Stimulated activated CD8-positive, alpha-beta memory T cell treated with anti-CD3 and anti-CD28 coated beads, Interleukin-7, amount 100 ng/mL, for 4 hours (primary cell): Measurements from ENCODE around the gene LARP4B.

Experiments
- DNase-seq, 2 donors: peaks; one replicate each; pipeline ENCODE4 v3.0.0-alpha.2; 2020; ENCODE audit warnings: low read depth in 2 of 2

LARP4B gene

DNA sequence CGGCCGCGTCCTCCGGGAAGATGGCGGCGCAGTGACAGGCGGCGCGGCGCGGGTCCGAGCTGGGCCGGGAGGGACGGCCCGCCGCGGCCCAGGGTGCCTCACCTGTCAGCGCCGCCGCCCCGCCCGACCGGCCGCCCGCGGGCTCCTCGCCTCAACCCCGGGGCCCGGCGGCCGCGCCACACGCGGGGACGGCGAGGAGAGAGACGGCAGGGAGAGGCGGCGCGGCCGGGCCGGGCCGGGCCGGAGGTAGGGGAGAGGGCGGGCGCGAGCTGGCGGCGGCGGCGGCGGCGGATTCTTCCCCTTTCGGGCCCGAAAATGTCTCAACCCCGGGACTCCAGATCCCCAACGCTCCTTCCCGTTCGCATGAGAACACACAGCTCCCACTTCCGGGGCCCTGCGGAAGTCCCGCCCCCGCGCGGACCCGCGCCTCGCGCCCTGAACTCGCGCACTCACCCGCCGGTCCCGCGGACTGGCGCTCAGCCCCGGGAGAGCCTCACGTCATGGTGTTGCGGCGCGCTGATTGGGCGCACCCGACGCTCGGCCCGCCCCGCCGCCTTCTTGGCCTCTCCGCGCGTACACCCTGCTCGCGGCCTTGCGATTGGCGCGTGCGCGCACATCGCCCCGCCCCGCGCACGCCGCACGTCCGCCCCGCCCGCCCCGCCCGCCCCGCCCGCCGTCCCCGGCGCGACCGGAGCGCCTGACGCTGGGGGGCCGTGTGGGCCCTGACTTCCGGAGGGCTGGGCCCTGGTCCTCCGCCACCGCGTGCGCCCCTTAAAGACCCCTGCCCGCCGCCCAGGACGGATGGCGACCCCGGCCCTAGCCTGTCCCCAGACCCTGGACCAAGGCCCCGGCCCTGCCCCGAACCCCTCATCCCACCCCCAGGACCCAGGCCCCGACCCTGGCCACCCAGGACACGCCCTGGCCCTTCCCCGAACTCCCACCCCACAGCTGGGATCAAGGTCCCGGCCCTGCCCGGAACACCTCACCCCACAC, at the start of gene LARP4B:
Gene LARP4B (minus strand): TSS at position 380 of the 993 bp plus-strand sequence. CDS start 45,984 bp downstream, outside the sequence.
- peak; percentile 89 to 97 for DNase-seq

DNA sequence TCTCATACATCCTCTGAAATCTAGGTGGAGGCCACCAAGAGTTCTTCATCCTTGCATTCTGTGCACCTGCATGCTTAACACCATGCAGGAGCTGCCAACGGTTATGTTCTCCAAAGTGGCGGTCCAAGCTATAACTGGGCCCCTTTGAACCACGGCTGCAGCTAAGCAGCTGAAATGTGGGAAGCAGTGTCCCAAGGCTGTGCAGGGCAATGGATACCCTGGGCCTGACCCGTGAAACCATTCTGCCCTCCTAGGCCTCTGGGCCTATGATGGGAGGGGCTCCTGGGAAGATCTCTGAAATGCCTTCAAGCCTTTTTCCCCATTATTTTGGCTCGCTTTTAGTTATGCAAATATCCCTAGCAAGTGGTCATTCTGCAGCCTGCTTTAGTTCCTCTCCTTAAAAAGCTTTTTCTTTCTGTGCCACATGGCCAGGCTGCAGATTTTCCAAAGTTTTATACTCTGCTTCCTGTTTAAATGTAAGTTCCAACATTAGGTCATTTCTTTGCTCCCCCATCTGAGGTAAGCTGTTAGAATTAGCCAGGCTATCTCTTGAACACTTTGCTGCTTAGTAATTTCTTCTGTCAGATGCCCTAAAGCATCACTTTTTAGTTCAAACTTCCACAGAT, 49.1 kb upstream of the LARP4B start:
- no peak for DNase-seq

DNA sequence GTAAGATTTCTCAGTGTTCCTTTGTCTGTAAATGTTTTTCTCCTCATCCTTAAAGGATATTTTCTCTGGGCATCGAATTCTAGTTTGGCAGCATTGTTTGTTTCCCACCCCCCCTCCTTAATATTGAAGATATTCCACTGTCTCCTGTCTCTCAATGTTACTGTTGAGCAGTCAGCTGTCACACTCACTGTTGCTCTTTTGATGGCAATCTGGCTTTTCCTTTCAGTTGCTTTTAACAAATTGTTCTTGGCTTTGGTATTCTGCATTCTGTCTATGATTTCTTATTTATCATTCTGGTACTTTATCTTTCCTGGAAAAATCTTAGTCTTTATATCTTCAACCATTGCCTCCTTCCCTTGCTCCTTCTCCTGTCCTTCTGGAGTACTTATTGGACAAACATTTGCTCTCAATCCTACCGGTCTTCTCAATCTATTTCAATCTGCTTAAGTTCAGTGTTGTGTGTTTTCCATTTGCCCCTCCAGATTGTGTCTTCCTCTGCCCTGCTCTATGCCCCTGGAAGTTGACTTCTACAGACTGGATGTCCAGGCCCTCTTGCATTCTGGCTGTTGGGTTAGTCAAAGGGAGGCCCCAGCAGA, 47.4 kb upstream of the LARP4B start:
- DNase-seq, result no peak

- DNase-seq, result no peak
Observed at GRCh38 chr10:976316-976715, 44.8 kb upstream of the LARP4B start.

GRCh38 chr10:974785-975074, 43.2 kb upstream of the LARP4B start:
- no peak for DNase-seq

GRCh38 chr10:974038-974784, 42.7 kb upstream of the LARP4B start:
- DNase-seq, result no peak

DNA sequence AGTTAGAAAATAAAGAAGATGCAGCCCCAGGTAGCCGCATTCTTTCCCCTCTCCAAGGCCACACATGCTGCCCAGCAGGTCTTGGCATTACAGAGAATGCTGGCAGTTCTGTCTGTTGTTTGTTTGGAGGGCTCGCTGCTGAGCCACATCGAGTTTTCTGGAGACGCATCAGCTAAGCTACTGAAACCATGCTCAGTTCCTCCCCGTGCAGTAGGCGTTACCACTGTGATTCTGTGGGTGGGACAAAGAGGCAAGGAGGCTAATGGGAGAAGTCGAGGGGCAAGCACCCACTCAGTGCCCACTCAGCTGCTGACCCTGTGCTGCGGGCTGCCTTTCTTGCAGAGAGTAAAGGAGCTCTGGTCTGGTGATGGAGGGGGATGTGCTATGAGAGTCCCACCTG, 41.3 kb upstream of the LARP4B start:
- DNase-seq, result no peak

GRCh38 chr10:971613-972012, 40.1 kb upstream of the LARP4B start:
- DNase-seq, result no peak

- DNase-seq, result no peak
Observed at GRCh38 chr10:971150-971542, 39.6 kb upstream of the LARP4B start.

DNA sequence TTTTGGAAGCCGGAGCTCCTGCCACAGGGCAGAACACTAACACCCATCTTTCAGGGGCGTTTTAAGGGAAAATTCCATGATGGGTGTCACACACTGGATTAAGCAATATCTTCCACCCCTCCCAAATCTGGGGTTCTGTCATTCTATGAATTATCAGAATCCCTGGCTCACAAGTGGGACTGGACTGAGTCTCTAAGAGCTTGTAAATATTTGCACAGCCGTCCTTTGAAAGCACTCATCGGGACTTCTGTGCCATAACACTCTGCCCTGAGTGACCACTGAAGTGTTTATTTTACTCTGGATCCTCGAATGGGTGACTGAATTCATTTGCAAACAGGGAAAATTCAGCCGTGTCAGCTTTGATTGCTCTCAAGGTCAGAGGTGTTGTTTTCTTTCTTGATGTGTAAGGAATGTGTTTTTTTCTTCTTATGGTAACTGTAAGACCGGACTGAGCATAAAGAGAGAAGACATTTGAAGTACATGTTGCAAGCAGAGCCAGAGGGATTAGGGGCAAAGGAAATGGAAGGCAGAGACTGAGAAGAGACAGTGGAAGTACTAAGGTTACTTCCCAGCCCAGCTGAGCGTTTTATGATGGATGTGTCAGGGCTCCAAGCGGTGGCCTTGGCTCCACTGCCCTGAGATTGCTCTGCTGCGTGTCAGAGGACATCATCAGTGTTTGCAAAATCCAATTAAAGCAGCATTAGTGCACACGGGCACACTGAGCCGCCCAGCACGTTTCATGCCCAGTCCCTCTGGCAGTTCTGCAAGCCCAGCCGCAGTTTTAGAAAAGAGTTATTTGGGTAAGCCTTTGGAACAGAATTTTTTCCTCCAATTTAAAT, 39.0 kb upstream of the LARP4B start:
- DNase-seq, result no peak

- DNase-seq, result no peak
Observed at GRCh38 chr10:969473-970150, 38.1 kb upstream of the LARP4B start.

DNA sequence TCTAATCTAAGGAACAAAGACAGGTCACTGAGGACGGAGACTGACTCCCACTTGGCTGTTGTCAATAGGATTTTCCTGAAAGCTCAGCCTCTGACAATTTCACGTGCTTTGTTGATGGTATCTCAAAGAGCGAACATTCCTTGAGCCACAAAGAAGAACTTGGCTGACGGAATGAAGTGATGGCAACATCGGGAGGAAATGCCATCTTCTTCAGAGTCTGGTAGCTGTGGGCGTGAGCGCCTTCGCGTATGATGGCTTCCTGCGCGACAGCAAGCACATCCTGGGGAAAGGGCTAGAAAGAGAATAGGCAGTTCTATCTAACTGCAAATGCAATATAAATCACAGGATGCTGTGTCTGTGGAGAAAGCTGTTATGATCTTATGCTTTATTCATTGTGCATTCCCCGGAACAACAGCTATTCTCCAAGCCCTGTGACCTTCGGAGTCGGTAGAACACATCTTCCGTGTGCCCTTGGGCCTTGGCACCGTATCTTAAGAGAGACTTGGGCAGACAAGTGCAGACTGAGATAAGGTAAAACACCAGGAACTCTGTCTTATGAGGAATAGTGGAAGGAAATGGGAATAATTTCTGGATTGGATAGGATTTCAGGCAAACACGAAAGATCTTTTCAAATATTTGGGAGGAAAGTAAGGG, 37.2 kb upstream of the LARP4B start:
- no peak for DNase-seq

- DNase-seq, result no peak
Observed at GRCh38 chr10:966466-967235, 35.1 kb upstream of the LARP4B start.

DNA sequence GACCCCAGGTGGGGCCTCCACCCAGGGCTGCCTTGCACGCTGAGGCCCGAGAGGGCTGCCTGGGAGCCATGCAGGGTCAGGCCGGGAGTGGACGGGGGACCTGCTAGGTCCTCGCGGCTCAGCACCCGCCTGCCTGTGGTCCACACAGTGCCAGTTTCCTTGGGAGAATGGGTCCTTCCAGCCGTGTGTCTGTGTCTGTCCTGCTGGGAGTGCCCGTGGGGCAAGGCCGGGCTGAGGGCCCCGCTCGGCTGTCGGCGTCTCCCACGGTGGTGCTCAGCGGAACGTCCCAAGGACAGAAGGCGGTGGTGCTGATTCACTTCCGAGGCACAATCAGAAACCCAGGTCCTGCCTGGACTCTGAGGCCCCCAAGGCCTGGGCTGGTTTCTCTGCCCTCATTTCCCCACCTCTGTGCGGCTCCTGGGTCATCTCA, 33.5 kb upstream of the LARP4B start:
- no peak for DNase-seq

DNA sequence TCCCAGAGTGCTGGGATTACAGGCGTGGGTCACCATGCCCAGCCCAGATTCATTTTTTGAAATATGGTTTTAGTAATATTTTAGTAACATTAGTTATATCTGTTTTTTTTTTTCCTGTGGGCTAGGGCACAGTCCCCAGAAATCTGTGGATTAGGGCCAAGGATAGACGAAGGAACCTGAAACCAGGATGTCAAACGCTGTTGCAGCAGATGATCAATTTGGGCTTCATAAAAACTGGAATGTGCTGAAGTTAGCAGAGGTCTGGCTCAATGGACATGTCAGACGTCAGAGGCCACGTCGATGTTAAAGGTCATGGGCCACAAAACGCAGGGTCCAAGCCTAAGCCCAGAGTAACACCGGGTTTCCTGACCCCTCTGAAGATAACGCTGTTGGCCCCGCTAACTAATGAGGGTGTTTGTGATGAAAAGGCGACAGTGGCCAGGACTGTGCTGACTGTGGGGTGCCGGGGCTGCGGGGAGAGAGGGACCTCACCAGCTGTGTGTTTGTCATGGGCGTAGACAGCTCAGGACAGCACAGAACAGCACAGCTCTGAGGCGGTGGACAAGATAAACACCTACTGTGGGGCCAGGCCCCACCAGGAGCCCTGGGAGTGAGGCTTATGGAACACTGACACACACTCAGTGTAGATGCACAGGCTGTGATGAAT, 32.9 kb upstream of the LARP4B start:
- DNase-seq, result no peak

DNA sequence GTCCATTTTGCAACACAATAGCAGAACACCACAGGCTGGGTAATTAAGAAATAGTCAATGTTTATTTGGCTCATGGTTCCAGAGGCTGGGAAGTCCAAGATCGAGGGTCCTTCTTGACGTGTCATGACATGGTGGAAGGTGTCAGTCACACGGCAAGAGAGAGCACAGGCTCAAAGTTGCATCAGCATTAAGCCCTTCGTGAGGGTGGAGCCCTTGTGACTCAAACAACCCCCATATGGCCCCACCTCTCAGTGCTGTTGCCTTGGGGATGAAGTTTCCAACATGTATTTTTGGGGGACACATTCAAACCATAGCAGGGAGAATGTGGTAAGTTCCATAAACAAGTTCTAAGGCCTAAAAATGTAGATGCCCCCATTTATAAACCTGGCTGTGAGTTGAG, 32.1 kb upstream of the LARP4B start:
- DNase-seq, result no peak

DNA sequence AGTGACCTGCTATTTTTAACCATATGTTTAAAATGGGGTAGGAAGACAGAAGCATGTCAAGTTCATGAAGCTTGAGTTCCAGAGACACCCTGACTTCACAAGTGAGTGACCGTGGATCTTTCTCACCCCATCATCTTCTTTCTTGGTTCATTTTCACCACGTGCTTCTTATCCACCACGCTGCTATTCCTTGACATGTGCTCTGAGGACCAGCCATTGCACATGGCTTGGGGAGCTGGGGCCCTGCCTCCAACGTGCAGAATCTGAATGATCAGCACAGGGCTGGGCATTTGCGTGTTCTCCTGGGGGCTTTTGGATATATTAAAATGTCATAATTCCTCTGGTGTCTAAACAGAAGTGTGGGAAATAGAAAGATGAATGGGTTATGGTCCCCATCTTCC, 31.7 kb upstream of the LARP4B start:
- DNase-seq, result no peak

DNA sequence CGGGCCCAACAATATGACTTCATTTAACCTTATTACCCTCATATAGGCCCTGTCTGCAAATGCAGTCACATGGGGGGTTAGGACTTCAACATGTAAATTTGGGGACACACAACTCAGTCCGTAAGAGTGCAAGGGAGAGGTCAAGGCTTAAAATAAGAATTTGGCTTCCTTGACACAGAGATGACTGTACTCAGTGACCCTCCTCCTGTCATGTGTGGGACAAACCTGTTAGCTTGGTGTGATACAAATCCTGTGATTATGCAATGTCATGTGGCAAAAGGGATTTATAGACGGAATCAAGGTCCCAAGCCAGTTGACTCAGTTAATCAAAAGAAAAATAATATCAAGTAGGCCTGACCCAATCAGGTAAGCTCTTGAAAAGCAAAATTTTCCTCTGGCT, 30.8 kb upstream of the LARP4B start:
- no peak for DNase-seq

DNA sequence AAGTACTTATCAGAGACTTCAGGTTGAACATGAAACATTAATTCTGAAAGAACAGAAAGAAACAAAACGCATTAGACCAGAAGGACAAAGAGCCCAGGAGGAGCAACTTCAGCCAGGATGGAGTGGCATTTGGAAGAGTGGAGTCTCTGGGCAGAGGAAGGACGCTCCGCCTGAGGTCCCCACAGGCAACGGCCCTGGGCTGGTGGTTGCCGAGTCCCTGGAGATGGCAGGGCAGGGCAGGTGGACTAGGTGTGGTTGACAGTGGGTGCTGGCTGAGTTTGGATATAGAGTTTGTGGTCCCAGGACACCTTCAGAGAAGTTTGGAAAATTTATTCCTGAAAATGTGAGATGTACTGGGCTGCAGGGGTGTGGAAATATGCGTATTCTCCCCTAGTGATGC, 27.4 kb upstream of the LARP4B start:
- no peak for DNase-seq
